HepG2 (cell line): Measurements from ENCODE around the gene ZNF749. TPM values are rescaled to one million over a fixed set of nuclear protein-coding genes. Genes with fewer than 3 reads are reported as not detected.

ENCODE experiments used
- ATM ChIP-seq: fragments of 450-650 bp; IDR thresholded peaks from 2 replicates; pipeline ENCODE4 v1.7.1; 2017; ENCODE audit warnings: mild to moderate bottlenecking, borderline replicate concordance
- HCFC1 ChIP-seq: fragments of 150-350 bp; IDR thresholded peaks from 2 replicates; pipeline ENCODE4 v1.6.1; 2014; ENCODE audit warnings: low read depth, low read length
- HOXD1 ChIP-seq: sonication (generic); formaldehyde crosslinking; IDR thresholded peaks from 2 replicates; pipeline ENCODE4 v1.5.0; 2020; ENCODE audit warnings: missing genetic modification reagents
- KDM5B ChIP-seq: sonication (generic); formaldehyde crosslinking; IDR thresholded peaks from 2 replicates; pipeline ENCODE4 v1.4.0; 2020; ENCODE audit warnings: missing genetic modification reagents, mild to moderate bottlenecking, borderline replicate concordance
- MED8 ChIP-seq: sonication (generic); formaldehyde crosslinking; IDR thresholded peaks from 2 replicates; pipeline ENCODE4 v1.8.1; 2023; ENCODE audit warnings: mild to moderate bottlenecking, missing genetic modification reagents; ENCODE audit not compliant: insufficient replicate concordance
- MIER3 ChIP-seq: IDR thresholded peaks from 2 replicates; pipeline ENCODE4 v1.6.1; 2016; ENCODE audit warnings: missing compliant biosample characterization, borderline replicate concordance
- RFX5 ChIP-seq: IDR thresholded peaks from 2 replicates; pipeline ENCODE4 v1.6.1; 2011; ENCODE audit warnings: low read depth, low read length, improper control_type of control experiment
- RXRB ChIP-seq: IDR thresholded peaks from 2 replicates; pipeline ENCODE4 v1.6.1; 2016; ENCODE audit warnings: borderline replicate concordance, missing genetic modification reagents, missing compliant biosample characterization
- SMAD1 ChIP-seq: sonication (generic); formaldehyde crosslinking; IDR thresholded peaks from 2 replicates; pipeline ENCODE4 v1.4.0; 2020; ENCODE audit warnings: missing genetic modification reagents, low read depth, mild to moderate bottlenecking, borderline replicate concordance
- ZC3H13 ChIP-seq: sonication (generic); formaldehyde crosslinking; IDR thresholded peaks from 2 replicates; pipeline ENCODE4 v1.8.1; 2023; ENCODE audit warnings: mild to moderate bottlenecking, missing genetic modification reagents, moderate library complexity
- ZFP37 ChIP-seq: sonication (generic); formaldehyde crosslinking; IDR thresholded peaks from 2 replicates; pipeline ENCODE4 v1.4.0; 2020; ENCODE audit warnings: missing genetic modification reagents, borderline replicate concordance
- ZNF230 ChIP-seq: sonication (generic); formaldehyde crosslinking; IDR thresholded peaks from 2 replicates; pipeline ENCODE4 v1.4.0; 2020; ENCODE audit warnings: mild to moderate bottlenecking, missing genetic modification reagents
- ZNF598 ChIP-seq: sonication (generic); formaldehyde crosslinking; IDR thresholded peaks from 2 replicates; pipeline ENCODE4 v1.5.1; 2020; ENCODE audit warnings: mild to moderate bottlenecking, missing genetic modification reagents, borderline replicate concordance
- ZNF776 ChIP-seq: sonication (generic); formaldehyde crosslinking; IDR thresholded peaks from 2 replicates; pipeline ENCODE4 v1.4.0; 2020; ENCODE audit warnings: mild to moderate bottlenecking, missing genetic modification reagents
- ZNF792 ChIP-seq: IDR thresholded peaks from 2 replicates; pipeline ENCODE4 v1.6.1; 2016
- polyA plus RNA-seq, 8 experiments: library from polyadenylated mRNA; depleted of rRNA in 3 of 8; stranded (reverse) in 7 of 8; unstranded in 1 of 8; fragments of >200 nt; fragmentation: Illumina TruSeq in 4 of 8; extraction: Trizol in 4 of 8; gene quantifications; 2 replicates each; pipeline versions ENCODE4 v1.2.1 to v1.2.3, GENCODE V29; 2011 to 2016; ENCODE audit warnings: low read depth in 4 of 8, missing spikeins in 1 of 8, mixed read lengths in 1 of 8; ENCODE audit not compliant: insufficient read depth in 1 of 8
- total RNA-seq, 5 experiments: library from RNA; depleted of rRNA; stranded (reverse); fragments of >200 nt; fragmentation: Illumina TruSeq; extraction: Trizol; gene quantifications; 2 replicates each; pipeline ENCODE4 v1.2.3, GENCODE V29; 2016; ENCODE audit warnings: low read depth in 1 of 5
- TF ChIP-seq, protein P1 (sequence below): sonication (generic); formaldehyde crosslinking; IDR thresholded peaks from 2 replicates; pipeline ENCODE4 v1.5.0; 2020; ENCODE audit warnings: mild to moderate bottlenecking, missing genetic modification reagents
- TF ChIP-seq, protein P2 (sequence below): sonication (generic); formaldehyde crosslinking; IDR thresholded peaks from 2 replicates; pipeline ENCODE4 v1.4.0; 2020; ENCODE audit warnings: mild to moderate bottlenecking, missing genetic modification reagents
- TF ChIP-seq, protein P3 (sequence below): sonication (generic); formaldehyde crosslinking; IDR thresholded peaks from 2 replicates; pipeline ENCODE4 v1.5.1; 2020; ENCODE audit warnings: missing genetic modification reagents, mild to moderate bottlenecking, borderline replicate concordance
- TF ChIP-seq, protein P4 (sequence below): IDR thresholded peaks from 2 replicates; pipeline ENCODE4 v1.4.0; 2020; ENCODE audit warnings: mild to moderate bottlenecking, missing genetic modification reagents

ZNF749 gene
- total and polyA plus RNA-seq, 2 of the 13 experiments (the other 11 are each of a cell fraction or from before 2014, with no cell fraction given): 18.9 to 21.0 TPM

DNA sequence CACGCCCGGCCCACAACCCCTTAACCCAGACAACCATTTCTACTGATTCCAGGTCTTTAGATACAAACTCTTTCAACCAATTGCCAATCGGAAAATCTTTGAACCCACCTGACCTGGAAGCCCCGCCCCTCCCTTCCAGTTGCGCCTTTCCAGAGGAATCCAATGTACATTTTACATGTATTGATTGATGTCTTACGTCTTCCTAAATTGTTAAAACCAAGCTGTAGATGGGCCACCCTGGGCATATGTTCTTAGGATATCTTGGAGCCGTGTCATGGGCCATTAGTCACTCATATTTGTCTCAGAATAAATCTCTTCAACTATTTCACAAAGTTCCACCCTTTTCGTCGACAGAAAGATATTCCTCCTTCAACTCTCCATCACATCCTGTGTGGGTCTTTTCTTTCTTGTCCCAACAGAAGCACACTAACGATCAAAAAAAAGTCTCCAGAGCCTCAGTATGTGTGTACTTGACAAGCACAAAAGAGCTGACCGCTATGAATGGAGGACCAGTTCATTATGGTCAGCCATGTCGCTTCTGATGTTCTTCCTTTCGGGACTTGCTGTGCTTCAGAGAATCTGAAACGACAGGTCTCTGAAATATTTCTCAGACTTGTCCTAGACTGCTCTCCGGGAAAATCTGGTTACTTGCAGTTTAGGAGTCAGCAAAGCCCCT, 601 bp upstream of the ZNF749 start (continued):
- TF ChIP-seq, protein P1, sequence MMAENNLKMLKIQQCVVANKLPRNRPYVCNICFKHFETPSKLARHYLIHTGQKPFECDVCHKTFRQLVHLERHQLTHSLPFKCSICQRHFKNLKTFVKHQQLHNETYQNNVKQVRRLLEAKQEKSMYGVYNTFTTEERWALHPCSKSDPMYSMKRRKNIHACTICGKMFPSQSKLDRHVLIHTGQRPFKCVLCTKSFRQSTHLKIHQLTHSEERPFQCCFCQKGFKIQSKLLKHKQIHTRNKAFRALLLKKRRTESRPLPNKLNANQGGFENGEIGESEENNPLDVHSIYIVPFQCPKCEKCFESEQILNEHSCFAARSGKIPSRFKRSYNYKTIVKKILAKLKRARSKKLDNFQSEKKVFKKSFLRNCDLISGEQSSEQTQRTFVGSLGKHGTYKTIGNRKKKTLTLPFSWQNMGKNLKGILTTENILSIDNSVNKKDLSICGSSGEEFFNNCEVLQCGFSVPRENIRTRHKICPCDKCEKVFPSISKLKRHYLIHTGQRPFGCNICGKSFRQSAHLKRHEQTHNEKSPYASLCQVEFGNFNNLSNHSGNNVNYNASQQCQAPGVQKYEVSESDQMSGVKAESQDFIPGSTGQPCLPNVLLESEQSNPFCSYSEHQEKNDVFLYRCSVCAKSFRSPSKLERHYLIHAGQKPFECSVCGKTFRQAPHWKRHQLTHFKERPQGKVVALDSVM (CRISPR knock-in tag): 0 out of 2 replicates have a peak, but pooled peaks have one; percentile 2
- TF ChIP-seq MED8 (CRISPR knock-in tag) (no peak), MIER3 (CRISPR knock-in tag) (no peak), ZNF776 (CRISPR knock-in tag) (no peak), RXRB (CRISPR knock-in tag) (no peak), KDM5B (no peak), RFX5 (no peak), ZFP37 (CRISPR knock-in tag) (no peak), ATM (no peak), HOXD1 (no peak), SMAD1 (CRISPR knock-in tag) (no peak), ZNF598 (CRISPR knock-in tag) (no peak), ZC3H13 (CRISPR knock-in tag) (no peak), HCFC1 (no peak), ZNF792 (no peak), ZNF230 (CRISPR knock-in tag) (peak; percentile 77; the same call in 1 of the 2 replicates)
- TF ChIP-seq, protein P2, sequence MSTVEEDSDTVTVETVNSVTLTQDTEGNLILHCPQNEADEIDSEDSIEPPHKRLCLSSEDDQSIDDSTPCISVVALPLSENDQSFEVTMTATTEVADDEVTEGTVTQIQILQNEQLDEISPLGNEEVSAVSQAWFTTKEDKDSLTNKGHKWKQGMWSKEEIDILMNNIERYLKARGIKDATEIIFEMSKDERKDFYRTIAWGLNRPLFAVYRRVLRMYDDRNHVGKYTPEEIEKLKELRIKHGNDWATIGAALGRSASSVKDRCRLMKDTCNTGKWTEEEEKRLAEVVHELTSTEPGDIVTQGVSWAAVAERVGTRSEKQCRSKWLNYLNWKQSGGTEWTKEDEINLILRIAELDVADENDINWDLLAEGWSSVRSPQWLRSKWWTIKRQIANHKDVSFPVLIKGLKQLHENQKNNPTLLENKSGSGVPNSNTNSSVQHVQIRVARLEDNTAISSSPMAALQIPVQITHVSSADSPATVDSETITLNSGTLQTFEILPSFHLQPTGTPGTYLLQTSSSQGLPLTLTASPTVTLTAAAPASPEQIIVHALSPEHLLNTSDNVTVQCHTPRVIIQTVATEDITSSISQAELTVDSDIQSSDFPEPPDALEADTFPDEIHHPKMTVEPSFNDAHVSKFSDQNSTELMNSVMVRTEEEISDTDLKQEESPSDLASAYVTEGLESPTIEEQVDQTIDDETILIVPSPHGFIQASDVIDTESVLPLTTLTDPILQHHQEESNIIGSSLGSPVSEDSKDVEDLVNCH (CRISPR knock-in tag): no peak
- TF ChIP-seq, protein P3, sequence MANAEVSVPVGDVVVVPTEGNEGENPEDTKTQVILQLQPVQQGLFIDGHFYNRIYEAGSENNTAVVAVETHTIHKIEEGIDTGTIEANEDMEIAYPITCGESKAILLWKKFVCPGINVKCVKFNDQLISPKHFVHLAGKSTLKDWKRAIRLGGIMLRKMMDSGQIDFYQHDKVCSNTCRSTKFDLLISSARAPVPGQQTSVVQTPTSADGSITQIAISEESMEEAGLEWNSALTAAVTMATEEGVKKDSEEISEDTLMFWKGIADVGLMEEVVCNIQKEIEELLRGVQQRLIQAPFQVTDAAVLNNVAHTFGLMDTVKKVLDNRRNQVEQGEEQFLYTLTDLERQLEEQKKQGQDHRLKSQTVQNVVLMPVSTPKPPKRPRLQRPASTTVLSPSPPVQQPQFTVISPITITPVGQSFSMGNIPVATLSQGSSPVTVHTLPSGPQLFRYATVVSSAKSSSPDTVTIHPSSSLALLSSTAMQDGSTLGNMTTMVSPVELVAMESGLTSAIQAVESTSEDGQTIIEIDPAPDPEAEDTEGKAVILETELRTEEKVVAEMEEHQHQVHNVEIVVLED: no peak
- TF ChIP-seq, protein P4, sequence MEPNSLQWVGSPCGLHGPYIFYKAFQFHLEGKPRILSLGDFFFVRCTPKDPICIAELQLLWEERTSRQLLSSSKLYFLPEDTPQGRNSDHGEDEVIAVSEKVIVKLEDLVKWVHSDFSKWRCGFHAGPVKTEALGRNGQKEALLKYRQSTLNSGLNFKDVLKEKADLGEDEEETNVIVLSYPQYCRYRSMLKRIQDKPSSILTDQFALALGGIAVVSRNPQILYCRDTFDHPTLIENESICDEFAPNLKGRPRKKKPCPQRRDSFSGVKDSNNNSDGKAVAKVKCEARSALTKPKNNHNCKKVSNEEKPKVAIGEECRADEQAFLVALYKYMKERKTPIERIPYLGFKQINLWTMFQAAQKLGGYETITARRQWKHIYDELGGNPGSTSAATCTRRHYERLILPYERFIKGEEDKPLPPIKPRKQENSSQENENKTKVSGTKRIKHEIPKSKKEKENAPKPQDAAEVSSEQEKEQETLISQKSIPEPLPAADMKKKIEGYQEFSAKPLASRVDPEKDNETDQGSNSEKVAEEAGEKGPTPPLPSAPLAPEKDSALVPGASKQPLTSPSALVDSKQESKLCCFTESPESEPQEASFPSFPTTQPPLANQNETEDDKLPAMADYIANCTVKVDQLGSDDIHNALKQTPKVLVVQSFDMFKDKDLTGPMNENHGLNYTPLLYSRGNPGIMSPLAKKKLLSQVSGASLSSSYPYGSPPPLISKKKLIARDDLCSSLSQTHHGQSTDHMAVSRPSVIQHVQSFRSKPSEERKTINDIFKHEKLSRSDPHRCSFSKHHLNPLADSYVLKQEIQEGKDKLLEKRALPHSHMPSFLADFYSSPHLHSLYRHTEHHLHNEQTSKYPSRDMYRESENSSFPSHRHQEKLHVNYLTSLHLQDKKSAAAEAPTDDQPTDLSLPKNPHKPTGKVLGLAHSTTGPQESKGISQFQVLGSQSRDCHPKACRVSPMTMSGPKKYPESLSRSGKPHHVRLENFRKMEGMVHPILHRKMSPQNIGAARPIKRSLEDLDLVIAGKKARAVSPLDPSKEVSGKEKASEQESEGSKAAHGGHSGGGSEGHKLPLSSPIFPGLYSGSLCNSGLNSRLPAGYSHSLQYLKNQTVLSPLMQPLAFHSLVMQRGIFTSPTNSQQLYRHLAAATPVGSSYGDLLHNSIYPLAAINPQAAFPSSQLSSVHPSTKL (CRISPR knock-in tag): no peak
